Measurements from ENCODE around the gene LTBR.

Gene LTBR

GRCh38 chr12:6387541-6387940, 3.6 kb downstream of the LTBR start:
- Histone ChIP-seq H3K4me1 (ENCODE audit: control insufficient read depth, insufficient read depth, low read length) (peaks cover 12% of the 10 kb centered on the region), H3K36me3 (ENCODE audit: control insufficient read depth, insufficient read depth, low read length) (no peaks in the 10 kb centered on the region), H3K9me3 (ENCODE audit: control insufficient read depth, insufficient read depth, low read length) (no peaks in the 10 kb centered on the region), H3K27me3 (ENCODE audit: control insufficient read depth, insufficient read depth, low read length) (peaks cover 8% of the 10 kb centered on the region; the same call in 1 of the 2 replicates), H3K4me3 (ENCODE audit: low read length) (no peak overlapping the region), H3K27ac (ENCODE audit: low read length) (no peak overlapping the region)
- WGBS (ENCODE audit: insufficient coverage, insufficient read length) = no CpG with 5 or more reads among the region's 7 CpGs
- DNase-seq (ENCODE audit: low read depth, low spot score) = no peak

DNA sequence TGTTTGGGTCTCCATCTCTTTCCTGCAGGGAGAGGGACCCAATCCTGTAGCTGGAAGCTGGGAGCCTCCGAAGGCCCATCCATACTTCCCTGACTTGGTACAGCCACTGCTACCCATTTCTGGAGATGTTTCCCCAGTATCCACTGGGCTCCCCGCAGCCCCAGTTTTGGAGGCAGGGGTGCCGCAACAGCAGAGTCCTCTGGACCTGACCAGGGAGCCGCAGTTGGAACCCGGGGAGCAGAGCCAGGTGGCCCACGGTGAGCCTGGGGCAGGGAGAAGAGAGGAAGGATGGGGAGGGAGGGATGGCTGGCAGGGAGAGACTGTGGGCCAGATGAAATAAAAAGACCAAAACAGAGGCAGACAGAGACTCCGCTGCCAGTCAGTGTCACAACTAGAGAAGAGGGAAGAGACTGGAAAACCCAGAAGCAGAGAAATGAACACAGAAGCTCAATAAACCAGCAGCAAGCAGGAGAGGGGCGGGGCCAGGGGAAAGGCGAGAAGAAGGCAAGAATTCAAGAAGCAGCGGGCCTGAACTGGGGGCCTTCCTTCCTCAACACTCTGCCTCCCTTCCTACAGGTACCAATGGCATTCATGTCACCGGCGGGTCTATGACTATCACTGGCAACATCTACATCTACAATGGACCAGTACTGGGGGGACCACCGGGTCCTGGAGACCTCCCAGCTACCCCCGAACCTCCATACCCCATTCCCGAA, 6.3 kb downstream of the LTBR start:
- Histone ChIP-seq H3K36me3 (ENCODE audit: control insufficient read depth, insufficient read depth, low read length) (no peaks in the 10 kb centered on the region), H3K4me3 (ENCODE audit: low read length) (no peak overlapping the region), H3K4me1 (ENCODE audit: control insufficient read depth, insufficient read depth, low read length) (peaks cover 3% of the 10 kb centered on the region; the same call in 1 of the 2 replicates), H3K27me3 (ENCODE audit: control insufficient read depth, insufficient read depth, low read length) (no peaks in the 10 kb centered on the region), H3K27ac (ENCODE audit: low read length) (no peak overlapping the region), H3K9me3 (ENCODE audit: control insufficient read depth, insufficient read depth, low read length) (no peaks in the 10 kb centered on the region)
- no peak for DNase-seq (ENCODE audit: low read depth, low spot score)
- WGBS (ENCODE audit: insufficient coverage, insufficient read length) = no CpG with 5 or more reads among the region's 15 CpGs

- Histone ChIP-seq H3K36me3 (ENCODE audit: control insufficient read depth, insufficient read depth, low read length) (no peaks in the 10 kb centered on the region), H3K4me1 (ENCODE audit: control insufficient read depth, insufficient read depth, low read length) (peaks cover 3% of the 10 kb centered on the region; the same call in 1 of the 2 replicates)
Observed at GRCh38 chr12:6391013-6391412, 7.1 kb downstream of the LTBR start.

GRCh38 chr12:6392504-6392903, 8.5 kb downstream of the LTBR start:
- no peaks in the 10 kb centered on the region for H3K27me3 ChIP-seq (ENCODE audit: control insufficient read depth, insufficient read depth, low read length)
- no peak for DNase-seq (ENCODE audit: low read depth, low spot score)
- no peaks in the 10 kb centered on the region for H3K36me3 ChIP-seq (ENCODE audit: control insufficient read depth, insufficient read depth, low read length)
- peaks cover 5% of the 10 kb centered on the region; the same call in 1 of the 2 replicates for H3K4me1 ChIP-seq (ENCODE audit: control insufficient read depth, insufficient read depth, low read length)
- no CpG with 5 or more reads among the region's 6 CpGs for WGBS (ENCODE audit: insufficient coverage, insufficient read length)
- no peak overlapping the region for H3K27ac ChIP-seq (ENCODE audit: low read length)
- H3K4me3 ChIP-seq (ENCODE audit: low read length) = no peak overlapping the region
- H3K9me3 ChIP-seq (ENCODE audit: control insufficient read depth, insufficient read depth, low read length) = no peaks in the 10 kb centered on the region

More at GRCh38 chr12:6391013-6391412, 7.1 kb downstream of the LTBR start:
- no peak for DNase-seq (ENCODE audit: low read depth, low spot score)
- Histone ChIP-seq H3K4me3 (ENCODE audit: low read length) (no peak overlapping the region), H3K27me3 (ENCODE audit: control insufficient read depth, insufficient read depth, low read length) (no peaks in the 10 kb centered on the region), H3K9me3 (ENCODE audit: control insufficient read depth, insufficient read depth, low read length) (no peaks in the 10 kb centered on the region), H3K27ac (ENCODE audit: low read length) (no peak overlapping the region)
- no CpG with 5 or more reads among the region's 17 CpGs for WGBS (ENCODE audit: insufficient coverage, insufficient read length)

- DNase-seq (ENCODE audit: low read depth, low spot score) = no peak
- no peaks in the 10 kb centered on the region for H3K9me3 ChIP-seq (ENCODE audit: control insufficient read depth, insufficient read depth, low read length)
- H3K36me3 ChIP-seq (ENCODE audit: control insufficient read depth, insufficient read depth, low read length) = no peaks in the 10 kb centered on the region
- H3K4me1 ChIP-seq (ENCODE audit: control insufficient read depth, insufficient read depth, low read length) = peaks cover 2% of the 10 kb centered on the region; the same call in 1 of the 2 replicates
- WGBS (ENCODE audit: insufficient coverage, insufficient read length) = no CpG with 5 or more reads among the region's 7 CpGs
- H3K4me3 ChIP-seq (ENCODE audit: low read length) = no peak overlapping the region
- no peak overlapping the region for H3K27ac ChIP-seq (ENCODE audit: low read length)
- H3K27me3 ChIP-seq (ENCODE audit: control insufficient read depth, insufficient read depth, low read length) = no peaks in the 10 kb centered on the region
Observed at GRCh38 chr12:6393109-6393508, 9.1 kb downstream of the LTBR start.

- Histone ChIP-seq H3K27me3 (ENCODE audit: control insufficient read depth, insufficient read depth, low read length) (no peaks in the 10 kb centered on the region), H3K4me3 (ENCODE audit: low read length) (no peak overlapping the region), H3K27ac (ENCODE audit: low read length) (no peak overlapping the region), H3K4me1 (ENCODE audit: control insufficient read depth, insufficient read depth, low read length) (peaks cover 2% of the 10 kb centered on the region; the same call in 1 of the 2 replicates), H3K9me3 (ENCODE audit: control insufficient read depth, insufficient read depth, low read length) (no peaks in the 10 kb centered on the region), H3K36me3 (ENCODE audit: control insufficient read depth, insufficient read depth, low read length) (no peaks in the 10 kb centered on the region)
- no CpG with 5 or more reads among the region's 8 CpGs for WGBS (ENCODE audit: insufficient coverage, insufficient read length)
- DNase-seq (ENCODE audit: low read depth, low spot score) = no peak
Observed at GRCh38 chr12:6394398-6394797, 10.4 kb downstream of the LTBR start.

DNA sequence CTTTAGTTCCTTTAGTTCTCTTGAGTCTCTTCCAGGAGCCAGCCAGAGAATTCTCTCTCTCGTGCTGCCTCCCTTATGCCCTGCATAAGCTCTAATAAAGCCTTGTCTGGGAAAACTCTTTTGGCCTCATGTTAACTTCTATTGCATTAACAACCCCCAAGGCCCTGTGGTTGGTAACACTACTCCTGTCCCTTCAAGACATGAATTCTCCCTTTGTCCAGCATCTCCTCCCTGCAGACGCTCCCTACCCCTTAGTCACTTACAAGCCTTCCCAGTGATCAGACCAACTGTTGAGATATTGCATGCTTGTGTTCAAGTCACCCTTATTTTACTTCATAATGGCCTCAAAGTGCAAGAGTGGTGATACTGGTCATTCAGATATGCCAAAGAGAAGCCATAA, 12.1 kb downstream of the LTBR start:
- no peak for DNase-seq (ENCODE audit: low read depth, low spot score)
- no peak overlapping the region for H3K27ac ChIP-seq (ENCODE audit: low read length)
- H3K27me3 ChIP-seq (ENCODE audit: control insufficient read depth, insufficient read depth, low read length) = no peaks in the 10 kb centered on the region
- H3K36me3 ChIP-seq (ENCODE audit: control insufficient read depth, insufficient read depth, low read length) = no peaks in the 10 kb centered on the region
- H3K9me3 ChIP-seq (ENCODE audit: control insufficient read depth, insufficient read depth, low read length) = no peaks in the 10 kb centered on the region
- no peak overlapping the region for H3K4me3 ChIP-seq (ENCODE audit: low read length)
- peaks cover 2% of the 10 kb centered on the region; the same call in 1 of the 2 replicates for H3K4me1 ChIP-seq (ENCODE audit: control insufficient read depth, insufficient read depth, low read length)
- WGBS (ENCODE audit: insufficient coverage, insufficient read length) = no CpG with 5 or more reads among the region's 2 CpGs

- Histone ChIP-seq H3K27ac (ENCODE audit: low read length) (no peak overlapping the region), H3K9me3 (ENCODE audit: control insufficient read depth, insufficient read depth, low read length) (no peaks in the 10 kb centered on the region), H3K36me3 (ENCODE audit: control insufficient read depth, insufficient read depth, low read length) (no peaks in the 10 kb centered on the region), H3K4me3 (ENCODE audit: low read length) (no peak overlapping the region), H3K27me3 (ENCODE audit: control insufficient read depth, insufficient read depth, low read length) (no peaks in the 10 kb centered on the region), H3K4me1 (ENCODE audit: control insufficient read depth, insufficient read depth, low read length) (peaks cover 2% of the 10 kb centered on the region; the same call in 1 of the 2 replicates)
- no peak for DNase-seq (ENCODE audit: low read depth, low spot score)
- no CpG with 5 or more reads among the region's 7 CpGs for WGBS (ENCODE audit: insufficient coverage, insufficient read length)
Observed at GRCh38 chr12:6399884-6400644, 16.1 kb downstream of the LTBR start.

DNA sequence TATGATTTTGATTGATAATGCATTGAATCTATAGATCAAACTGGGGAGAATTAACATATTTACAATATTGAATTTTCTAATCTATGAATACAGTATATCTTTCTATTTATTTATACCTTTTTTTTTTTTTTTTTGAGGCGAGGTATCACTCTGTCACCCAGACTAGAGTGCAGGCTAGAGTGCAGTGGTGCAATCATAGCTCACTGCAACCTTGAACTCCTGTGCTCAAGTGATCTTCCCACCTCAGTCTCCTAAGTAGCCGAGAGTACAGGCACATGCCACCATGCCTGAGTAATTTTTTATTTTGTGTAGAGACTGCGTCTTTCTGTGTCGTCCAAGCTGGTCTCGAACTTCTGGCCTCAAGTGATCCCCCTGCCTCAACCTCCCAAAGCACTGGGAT, 20.4 kb downstream of the LTBR start:
- Histone ChIP-seq H3K9me3 (ENCODE audit: control insufficient read depth, insufficient read depth, low read length) (no peaks in the 10 kb centered on the region), H3K27me3 (ENCODE audit: control insufficient read depth, insufficient read depth, low read length) (no peaks in the 10 kb centered on the region), H3K36me3 (ENCODE audit: control insufficient read depth, insufficient read depth, low read length) (no peaks in the 10 kb centered on the region), H3K4me1 (ENCODE audit: control insufficient read depth, insufficient read depth, low read length) (no peaks in the 10 kb centered on the region), H3K4me3 (ENCODE audit: low read length) (no peak overlapping the region), H3K27ac (ENCODE audit: low read length) (no peak overlapping the region)
- DNase-seq (ENCODE audit: low read depth, low spot score) = no peak
- WGBS (ENCODE audit: insufficient coverage, insufficient read length) = no CpG with 5 or more reads among the region's 5 CpGs

DNA sequence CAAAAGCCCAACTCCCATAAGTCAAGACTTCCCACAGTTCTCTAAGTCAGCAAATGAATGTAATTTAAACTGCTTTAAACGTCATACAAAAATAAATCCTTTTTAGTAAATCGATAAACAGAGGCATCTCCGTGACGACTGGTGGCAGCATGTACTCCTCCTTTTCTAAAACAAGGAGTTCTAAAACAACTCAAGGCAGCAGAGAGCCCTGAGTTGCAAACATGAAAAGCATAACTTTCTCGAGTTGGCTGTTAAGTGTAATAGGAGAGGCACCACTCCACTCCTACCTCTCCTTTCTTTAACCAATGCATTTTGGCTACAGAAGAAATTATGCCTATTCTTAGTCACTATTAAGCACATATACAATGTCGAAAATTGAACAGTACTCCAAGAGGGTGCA, 22.0 kb downstream of the LTBR start:
- whole genome bisulfite sequencing (ENCODE audit: insufficient coverage, insufficient read length) = no CpG with 5 or more reads among the region's 6 CpGs
- Histone ChIP-seq H3K4me1 (ENCODE audit: control insufficient read depth, insufficient read depth, low read length) (no peaks in the 10 kb centered on the region), H3K36me3 (ENCODE audit: control insufficient read depth, insufficient read depth, low read length) (no peaks in the 10 kb centered on the region), H3K9me3 (ENCODE audit: control insufficient read depth, insufficient read depth, low read length) (no peaks in the 10 kb centered on the region), H3K27me3 (ENCODE audit: control insufficient read depth, insufficient read depth, low read length) (no peaks in the 10 kb centered on the region), H3K27ac (ENCODE audit: low read length) (no peak overlapping the region), H3K4me3 (ENCODE audit: low read length) (no peak overlapping the region)
- DNase-seq (ENCODE audit: low read depth, low spot score) = no peak
